NCI-H748 (cell line): Measurements from ENCODE around the gene VAV2.

Source experiments
- DNase-seq: peaks from one replicate; lab custom pipeline; 2025; ENCODE audit not compliant: unreplicated experiment; lab: John Stamatoyannopoulos, UW

VAV2 gene

DNA sequence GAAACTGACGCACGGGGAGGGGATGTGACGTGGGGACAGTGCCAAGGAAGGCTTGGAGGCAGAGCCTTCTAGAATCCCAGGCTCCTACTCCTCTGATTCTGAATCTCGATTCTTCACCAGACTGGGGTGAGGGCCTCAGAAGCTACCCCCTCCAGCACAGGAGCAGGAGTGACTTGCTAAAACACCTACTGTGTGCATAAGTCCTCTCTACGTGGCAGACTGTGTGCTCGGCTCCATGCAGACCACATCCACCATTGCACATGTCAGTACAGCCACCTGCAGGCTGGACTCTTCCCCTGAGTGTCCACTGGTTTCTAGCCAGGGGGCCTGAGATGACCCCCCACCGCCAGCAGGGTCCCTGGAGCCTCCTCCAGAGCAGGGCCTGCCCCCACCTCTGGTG is 182.8 kb downstream of the VAV2 start:
- no peak for DNase-seq

DNA sequence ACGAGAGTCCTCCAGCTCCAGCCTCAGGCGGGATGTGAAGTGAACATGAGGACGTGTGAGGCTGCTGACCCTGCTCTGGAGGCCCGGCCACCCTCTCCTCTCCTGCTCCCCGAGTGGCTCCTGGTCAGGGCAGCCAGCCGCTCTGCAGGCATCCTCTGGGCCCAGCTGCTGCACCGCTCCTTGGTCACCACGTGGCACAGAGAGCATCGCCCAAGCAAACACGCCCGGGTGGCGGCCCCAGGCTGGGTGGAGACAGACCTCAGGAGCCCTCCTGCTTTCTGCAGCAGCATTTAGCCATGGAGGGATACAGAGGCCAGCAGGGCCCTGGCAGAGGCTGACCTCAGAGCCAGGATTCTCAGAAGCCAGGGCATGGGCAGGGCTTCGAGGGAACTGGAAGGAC is 184.3 kb downstream of the VAV2 start:
- no peak for DNase-seq

DNA sequence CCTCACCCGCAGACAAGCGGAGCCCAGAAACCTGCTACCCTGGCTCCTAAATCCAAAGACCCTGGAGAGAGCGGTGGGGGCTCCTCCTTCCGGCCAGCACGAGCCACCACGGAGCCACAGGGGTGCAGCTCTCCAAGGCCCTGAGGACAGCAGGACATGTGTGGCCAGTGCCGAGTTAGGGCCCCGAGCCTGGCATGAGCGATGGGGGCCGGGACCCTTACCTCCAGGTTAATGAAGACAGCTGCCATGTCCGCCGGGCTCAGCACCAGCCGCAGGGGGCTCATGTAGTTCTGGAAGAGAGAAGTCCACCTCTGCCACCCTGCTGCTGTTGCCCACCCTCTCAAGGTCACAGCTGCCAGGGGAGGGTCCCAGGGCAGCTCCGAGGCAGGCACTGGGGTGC is 185.1 kb downstream of the VAV2 start:
- DNase-seq: no peak

DNA sequence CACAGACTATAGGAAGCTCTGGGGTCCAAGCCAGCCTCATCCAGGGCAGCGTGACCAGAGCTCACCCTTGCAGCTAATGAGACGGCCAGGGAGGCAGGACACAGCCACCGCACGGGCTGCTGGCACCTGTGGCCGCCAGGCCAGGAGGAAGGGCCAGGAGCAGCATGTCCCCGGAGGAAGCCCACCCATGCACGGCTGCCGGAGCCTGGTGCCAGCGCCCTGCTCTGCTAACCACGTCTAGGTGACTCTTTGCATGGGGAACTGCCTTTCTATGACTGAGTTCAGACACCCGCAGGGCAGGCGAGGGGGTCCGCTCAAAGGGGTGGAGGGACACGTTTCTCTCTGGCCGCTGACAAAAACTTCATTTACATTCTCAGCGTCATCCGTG is 185.5 kb downstream of the VAV2 start:
- DNase-seq: no peak

DNA sequence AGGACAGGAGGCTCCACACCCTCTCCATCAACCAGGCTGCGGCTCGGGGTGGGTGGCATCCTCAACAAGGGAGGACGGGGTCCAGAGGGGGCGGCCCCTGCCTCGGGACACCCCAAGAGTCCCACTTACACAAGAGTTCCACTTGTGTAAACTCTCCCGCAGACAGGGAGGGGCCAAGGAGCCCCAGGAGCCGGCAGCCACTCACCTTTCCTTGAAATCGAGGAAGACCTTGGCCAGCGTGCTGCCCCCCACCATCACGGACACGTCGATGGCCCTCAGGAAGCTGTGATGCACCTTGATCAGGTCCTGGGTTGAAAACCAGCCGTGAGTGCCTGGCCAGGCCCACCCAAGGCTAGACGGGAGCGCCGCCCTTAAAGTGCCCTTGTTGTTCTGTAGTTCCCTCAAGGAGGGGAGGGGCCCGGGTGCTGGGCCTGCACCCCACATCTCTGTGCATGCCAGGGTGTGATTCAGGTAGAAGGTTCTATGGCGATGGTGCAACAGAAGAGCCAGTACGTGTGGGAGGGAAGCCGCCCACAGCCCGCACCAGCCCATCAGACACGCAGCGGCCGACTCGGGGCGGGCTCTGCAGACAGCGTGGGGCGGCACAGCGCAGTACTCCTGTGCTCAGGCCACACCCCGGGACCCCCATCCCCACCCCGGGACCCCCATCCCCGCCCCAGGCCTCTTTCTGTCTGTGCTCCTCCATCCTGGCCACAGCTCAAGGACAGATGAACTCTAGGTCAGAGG is 186.1 kb downstream of the VAV2 start:
- no peak for DNase-seq

DNA sequence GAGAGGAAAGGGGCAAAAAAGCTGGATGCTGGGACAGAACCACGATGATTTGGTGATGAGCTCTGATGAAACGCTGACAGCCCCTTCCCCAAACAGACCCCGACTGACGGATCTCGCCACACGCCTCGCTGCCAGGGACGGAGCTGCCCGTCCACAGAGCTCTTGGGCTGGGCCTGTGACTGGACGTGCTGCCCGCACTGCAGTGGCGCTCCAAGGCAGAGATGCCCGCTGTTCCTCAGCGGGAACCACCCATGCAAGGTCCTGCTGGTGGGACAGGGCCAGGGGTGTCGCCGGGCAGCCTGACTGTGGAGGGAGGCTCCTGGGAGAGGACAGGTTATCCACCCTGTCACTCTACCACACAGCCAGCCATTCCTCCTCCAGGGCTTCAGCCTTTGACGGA is 187.9 kb downstream of the VAV2 start:
- DNase-seq: no peak

DNA sequence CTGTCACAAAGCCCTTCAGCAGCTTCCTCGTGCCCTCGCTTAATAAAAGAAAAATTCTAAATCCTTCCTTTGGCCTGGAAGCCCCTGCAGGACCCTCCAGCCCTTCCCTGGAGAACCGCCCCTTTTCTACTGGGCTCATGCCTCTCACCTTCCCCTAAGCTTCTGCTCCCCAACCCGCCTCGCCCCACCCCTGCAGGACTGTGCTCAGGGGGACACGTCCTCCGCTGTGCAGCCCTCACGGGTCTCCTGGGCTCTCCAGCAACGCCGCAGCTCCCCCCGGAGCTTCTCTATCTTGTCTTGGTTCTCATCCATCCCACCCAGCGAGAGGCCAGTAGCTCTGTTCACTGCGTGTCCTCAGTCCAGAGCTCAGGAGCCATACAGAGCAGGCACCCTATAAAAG is 188.4 kb downstream of the VAV2 start:
- DNase-seq: no peak

DNA sequence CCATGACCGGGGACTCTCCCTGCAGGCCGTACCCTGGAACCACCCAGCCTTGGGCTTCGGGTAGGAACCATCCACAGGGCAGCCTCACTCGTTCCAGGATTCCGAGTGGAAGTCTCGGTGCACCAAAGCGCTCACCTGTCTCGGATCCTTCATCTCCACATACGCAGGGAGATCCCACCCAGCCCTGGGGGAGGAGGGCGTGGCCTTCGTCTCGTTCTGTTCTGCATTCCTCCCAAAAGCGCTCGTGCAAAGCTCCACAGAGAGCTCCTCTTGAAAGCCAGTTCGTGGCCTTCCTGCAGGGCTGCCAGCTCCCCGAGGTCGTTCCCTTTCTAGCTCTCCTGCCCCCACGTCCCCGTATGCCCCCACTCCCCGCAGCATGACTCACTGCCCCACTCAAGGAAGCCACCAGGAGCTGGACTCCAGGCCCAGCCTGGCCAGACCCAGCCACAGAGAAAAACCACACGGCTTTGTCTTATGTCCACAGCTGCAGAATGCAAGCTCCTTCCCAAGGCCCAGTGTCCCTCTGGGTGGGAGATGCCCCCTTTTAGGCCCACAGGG is 189.0 kb downstream of the VAV2 start:
- no peak for DNase-seq

DNA sequence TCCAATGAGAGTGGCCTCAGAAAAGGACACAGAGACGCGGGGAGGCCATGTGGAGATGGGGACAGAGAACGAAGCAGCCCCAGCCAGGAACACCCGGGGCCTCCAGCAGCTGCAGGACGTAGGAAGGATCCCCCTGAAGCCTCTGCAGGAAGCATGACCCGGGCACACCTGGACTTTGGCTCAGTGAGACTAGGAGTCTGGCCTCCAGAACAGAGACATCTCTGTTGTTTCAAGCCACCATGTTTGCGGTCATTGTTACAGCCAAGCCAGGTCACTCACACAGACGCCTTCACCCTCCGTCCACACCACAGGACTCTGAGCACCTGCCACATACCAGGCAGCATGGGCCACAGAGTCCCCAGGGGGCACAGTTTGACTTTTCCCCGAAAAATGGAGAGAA is 190.4 kb downstream of the VAV2 start:
- DNase-seq: no peak

DNA sequence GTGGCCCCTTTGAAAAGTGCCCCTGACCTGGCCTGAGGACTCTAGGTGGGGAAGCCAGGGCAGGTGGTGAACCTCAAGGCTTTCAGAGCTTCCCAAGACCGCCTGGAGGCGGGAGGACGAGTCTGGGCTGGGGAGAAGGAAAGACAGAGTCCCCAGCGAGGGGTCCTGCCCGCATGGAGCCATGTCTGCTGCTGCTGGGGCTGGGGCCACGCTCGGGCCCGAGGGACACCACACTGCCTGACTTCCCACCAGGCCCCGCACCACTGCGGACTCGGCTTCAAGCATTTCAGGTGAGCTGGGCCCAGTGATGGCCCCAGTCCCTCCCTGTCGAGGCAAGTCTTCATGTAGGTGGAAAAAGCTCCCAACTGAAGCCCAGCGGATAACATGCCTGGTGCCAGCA is 191.9 kb downstream of the VAV2 start:
- DNase-seq: no peak

DNA sequence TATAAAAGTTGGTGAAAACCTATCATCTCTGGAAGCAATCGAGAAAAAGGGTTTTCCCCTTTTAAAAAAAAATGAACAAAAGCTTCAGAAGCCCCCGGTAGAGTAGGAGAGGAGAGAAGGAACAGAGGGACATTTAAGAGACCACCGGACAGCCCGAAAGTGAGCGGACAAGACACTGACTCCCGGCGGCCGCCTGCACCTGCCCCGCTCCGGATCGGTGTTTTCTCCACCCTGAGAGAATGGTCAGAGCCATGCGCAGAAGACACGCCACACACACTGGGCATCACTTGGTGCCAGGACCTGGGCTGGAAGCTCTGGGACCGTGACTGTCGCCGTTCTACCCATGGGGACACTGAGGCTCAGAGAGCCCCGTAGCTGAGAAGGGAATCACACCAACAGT is 192.4 kb downstream of the VAV2 start:
- no peak for DNase-seq

DNA sequence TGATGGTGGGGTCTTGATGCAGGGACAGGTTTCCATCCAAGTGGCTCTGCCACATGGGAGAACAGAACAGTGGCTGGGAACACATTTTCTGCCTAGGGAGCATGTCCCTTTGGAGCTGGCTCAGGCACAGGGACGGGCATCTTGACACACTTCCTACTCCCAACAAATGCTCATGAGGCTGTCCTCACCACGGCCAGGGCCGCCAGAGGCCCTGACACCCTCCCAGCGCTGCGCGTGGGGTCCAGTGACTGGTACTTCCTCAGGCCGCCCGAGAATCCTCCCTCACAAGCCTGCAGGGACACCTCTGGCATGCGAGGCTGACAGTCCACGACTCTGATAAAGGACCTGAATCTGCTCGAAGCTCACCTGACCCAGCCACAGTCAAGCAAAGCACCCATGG is 193.0 kb downstream of the VAV2 start:
- DNase-seq: no peak

DNA sequence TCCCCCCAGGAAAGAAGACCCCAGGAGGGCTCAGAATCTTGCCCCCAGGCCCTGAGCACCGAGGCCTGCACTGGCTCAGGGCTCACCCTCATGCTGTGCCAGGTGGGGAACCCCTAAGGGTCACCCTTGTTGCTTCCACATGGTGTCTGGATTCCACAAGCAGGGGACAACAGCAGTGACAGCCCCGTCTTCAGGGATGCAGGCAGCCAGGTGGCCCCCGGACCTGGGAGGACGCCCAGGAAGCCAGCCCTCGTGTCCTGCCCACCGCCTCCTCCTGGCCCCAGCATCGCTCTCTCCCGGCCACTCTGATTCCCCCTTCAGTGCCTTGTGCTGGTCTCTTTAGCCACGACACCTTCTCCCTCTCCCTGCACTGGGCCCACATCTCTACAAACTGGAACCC is 194.0 kb downstream of the VAV2 start:
- no peak for DNase-seq

DNA sequence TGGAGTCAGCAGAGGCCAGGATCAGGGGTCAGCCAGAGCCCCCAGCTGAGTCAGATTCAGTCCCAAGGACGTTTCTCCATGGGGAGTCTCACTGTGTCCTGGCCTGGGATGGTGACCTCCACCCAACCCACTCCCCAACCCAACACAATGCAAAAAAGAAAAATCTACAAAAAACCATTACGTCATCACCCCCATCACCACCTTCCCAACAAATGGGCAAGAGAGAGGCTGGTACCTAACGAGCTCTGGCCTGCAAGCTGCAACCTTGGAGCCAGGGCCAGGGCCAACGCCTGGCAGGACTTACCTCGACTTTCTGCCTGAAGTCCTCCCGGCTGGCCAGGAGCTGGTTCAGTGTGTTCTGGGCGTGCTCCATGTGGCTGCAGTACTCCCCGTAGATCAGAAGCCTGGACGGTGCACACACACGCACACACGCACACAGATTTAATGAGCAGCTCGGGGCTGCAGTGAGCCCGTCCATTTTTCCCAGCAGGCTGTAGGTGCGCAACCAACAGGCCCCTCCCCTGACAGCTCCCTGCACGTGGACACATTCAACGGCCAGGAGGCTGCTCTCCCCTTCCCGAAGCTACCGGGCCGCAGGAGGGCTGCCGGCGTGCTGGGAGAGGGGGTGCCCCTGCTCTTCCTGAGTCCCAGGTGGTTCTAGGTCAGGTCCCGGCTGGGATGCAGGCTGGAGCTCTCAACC is 194.6 kb downstream of the VAV2 start:
- no peak for DNase-seq

DNA sequence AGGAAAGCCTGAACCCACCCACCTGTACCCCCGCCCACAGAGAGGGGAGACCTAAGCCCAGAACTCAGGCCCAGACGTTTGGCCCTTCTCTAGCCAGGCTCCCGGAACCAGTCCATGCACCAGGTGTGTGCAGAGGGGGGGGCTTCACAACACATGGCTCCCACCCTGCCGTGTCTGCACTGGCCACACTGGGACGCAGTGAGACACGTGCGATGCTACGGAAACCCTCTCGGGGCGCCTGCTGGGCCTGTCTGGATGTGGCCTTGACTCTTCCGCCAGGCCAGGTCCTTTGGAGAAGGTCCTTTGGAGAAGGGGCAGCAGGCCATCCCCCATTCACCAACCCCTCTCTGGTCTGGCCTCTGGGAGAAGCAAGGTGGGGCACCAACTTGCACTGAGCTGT is 195.6 kb downstream of the VAV2 start:
- no peak for DNase-seq

DNA sequence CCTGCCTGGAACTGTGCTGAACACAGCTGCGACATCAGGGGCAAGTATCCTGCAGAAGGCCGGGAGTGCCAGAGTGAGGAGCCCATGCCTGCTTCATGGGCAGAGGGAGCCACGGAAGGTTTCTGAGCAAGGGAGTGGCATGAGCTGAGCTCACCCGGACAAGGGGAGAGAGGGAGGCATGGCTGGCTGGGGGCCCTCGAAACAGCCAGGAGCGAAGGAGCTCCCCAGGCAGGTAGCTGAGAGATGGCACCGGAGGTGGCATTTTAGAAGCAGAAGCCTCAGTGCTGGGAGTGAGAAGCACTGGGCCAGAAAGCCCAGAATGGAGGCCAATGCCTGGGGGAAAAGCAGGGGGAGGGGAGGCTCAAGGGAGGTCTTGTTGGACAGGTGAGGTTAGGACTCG is 197.1 kb downstream of the VAV2 start:
- no peak for DNase-seq

DNA sequence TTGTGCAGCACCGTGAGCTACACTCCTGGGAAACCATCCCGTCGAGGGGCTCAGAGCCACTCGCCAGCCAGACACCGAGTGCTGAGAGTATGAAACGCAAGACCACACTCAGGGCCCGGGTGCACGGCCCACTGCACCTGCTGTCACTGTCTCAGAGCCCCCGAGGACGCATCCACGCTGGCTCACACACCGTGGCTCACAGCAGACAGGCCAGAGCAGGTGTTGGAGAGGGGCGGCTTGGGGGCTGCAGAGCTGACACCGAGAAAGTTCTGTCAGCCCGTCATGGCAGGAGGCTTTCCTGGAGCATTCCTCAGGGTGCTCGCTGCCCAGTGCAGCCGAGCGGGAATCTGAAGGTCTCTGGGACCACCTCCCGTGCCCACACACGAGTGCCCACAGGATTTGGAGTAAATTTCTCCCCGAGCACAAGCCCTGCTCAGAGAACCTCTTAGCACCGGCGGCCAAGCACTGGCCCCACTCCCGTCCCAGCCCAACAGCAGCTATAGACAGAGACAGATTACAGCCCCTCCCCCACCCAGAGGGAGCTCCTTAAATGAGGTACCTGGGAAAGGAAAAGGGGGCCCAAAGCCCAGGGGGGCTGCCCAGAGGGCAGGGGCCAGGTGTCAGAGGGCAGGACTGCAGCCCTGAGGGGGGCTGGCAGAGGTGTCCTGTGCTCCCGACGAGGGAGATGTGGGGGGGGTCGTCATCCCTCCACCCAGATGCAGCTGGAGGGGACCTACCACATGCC is 197.9 kb downstream of the VAV2 start:
- no peak for DNase-seq

DNA sequence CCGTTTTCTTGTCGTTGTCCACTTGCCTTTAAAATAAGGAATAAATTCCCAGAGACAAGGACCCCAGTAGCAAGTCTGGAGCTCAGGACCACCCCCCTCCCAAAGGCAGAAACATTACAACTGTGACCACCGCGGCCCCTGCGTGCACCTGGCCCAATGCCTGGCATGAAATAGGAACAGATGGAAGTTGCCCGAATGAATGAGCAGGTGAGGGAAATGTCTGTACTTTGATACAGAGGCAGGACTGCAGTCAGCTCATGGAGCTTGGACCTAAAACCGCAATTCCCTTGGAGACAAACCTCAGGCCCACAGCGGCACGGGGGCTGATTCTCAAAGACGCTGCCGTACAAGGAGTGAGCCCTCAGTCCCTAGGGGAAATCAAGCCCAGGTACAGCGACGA is 198.7 kb downstream of the VAV2 start:
- no peak for DNase-seq

DNA sequence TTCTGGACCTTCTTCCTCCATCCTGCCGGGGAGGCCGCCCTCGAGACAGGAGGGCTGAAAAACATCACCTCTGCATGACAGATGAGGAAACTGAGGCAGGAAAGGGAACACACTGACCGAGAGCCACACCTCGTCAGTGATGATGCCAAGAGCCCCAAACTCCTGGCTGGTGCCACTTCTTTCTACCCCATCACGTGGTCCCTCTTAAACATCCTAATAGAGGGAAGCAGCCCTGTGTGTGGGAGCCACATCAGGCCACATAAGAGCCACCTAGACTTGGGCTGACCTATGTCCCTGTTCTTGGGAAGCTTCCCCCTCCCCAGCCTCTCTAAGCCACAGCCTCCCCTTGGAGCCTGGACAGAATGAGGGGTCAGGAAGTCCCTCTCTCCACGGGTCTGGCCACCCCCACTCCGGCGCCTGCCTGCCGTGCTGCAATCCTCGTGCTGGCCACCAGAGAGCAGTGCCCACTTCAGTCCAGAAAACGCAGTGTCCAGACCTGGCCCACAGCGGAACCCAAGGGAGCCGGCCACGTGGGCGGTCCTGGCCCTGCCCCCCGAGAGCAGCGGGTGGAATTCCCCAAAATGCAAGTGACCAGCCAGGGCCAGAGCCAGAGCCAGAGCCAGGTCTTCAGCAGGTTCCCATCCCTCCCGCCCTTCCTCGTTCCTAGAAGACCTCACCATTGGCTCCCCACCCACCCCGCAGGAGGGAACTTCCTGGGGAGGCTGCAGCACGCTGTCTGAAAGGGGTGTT is 199.2 kb downstream of the VAV2 start:
- DNase-seq: peak; percentile 45

DNA sequence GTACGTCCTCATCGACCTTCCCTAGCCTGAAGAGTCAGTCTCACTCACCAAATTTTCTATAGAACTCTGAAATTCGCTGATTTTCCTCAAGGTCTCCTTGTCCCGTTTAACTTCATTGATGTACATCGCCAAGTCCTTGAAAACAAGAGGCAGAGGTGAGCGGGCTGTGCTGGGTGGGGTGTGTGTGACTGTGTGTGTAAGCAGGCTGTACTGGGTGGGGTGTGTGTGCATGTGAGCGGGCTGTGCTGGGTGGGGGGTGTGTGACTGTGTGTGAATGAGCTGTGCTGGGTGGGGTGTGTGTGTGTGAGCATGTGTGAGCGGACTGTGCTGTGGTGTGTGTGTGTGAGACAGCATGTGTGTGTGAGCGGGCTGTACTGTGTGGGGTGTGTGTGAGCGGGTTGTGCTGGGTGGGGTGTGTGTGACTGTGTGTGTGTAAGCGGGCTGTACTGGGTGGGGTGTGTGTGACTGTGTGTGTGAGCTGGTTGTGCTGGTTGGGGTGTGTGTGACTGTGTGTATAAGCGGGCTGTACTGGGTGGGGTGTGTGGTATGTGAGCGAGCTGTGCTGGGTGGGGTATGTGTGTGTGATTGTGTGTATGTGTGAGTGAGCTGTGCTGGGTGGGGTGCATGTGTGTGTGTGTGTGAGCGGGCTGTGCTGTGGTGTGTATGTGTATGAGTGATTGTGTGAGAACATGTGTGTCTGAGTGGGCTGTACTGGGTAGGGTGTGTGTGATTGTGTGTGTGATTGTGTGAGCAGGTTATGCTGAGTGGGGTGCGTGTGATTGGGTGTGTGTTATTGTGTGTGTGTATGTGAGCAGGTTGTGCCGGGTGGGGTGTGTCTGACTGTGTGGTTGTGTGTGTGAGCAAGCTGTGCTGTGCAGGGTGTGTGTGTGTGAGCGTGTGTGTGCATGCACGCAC is 200.1 kb downstream of the VAV2 start:
- no peak for DNase-seq
